ENCODE measurements around the gene TMPRSS7.

Gene TMPRSS7

DNA sequence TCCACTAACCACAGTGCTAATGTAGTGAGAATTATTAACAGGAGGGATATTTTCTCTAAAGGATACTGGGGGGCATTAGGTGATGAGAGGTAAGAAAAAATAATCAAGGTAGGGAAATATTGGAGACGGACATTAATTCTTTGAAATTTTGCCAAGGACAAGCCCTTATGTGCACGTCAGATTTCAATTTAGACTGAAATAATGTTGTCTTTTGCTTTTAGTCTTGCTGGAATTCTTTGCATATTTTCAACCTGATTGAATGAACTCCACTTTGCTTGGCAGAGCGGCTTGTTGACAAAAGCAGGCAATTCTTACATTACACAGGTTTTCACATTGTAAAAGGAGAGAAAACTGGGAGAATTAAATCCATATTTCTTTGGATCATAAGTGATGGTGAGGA, 26.6 kb downstream of the TMPRSS7 start:
- DNase-seq (ENCODE audit: low spot score): no peak

- peak; percentile 69 for DNase-seq (ENCODE audit: low spot score)
These were observed 38.0 kb downstream of the TMPRSS7 start for GRCh38 chr3:112072387-112073060.

- DNase-seq (ENCODE audit: low spot score): no peak
These were observed 39.5 kb downstream of the TMPRSS7 start for GRCh38 chr3:112074006-112074405.

- DNase-seq (ENCODE audit: low spot score): peak; percentile 62
These were observed 40.3 kb downstream of the TMPRSS7 start for GRCh38 chr3:112074616-112075497.

- no peak for DNase-seq (ENCODE audit: low spot score)
These were observed 43.9 kb downstream of the TMPRSS7 start for GRCh38 chr3:112078125-112079083.

DNA sequence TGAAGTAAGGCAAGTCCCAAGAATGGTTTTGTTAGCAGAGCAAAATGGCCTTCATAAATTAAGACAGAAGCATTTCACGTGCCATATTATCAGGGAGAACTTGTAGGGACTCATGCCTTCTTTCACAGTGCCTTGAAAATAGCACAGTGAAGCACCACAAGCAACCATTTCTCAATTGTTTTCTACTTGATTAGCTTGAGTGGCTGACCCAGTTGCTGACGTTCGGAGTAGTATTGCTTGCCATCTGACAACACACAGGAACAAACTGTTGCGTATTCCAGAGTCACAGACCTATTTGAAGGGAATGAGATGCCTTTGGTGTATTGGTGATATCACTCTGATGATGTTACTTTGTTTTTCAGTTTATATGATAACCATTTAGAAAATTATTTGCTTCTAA, 48.7 kb downstream of the TMPRSS7 start:
- DNase-seq (ENCODE audit: low spot score): no peak

DNA sequence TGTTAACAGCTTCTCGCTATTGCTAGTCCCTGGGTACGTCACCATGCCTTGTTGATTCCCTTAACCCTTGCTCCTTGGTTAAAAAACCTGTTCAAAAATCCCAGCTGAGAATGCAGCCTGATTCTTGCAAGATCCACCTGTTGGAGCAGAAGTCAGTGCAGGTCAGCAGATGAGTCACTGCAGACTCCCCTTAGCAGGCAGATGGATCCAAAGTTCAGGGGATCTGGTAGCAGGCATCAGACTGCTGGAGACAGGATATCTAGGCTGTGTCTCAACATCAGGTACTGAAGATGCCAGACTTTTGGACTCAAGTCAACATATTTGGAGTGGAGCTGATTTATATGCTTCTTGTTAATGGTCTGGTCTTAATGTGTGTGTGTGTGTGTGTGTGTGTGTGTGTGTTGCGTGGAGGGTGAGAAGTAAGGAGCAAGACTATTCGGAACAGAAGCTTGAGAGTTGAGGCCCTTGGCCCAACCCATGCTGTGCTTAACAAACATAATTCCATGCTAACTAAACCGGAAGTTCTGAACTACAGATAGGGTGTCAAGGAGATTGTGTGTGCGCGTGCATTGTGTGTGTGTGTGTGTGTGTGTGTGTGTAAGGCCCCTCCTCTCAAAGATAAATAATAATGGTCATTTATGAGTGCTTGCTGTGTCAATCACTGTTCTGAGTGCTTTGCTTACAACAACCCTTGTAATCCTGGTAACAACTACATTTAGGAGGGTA, 50.6 kb downstream of the TMPRSS7 start:
- DNase-seq (ENCODE audit: low spot score): no peak

GRCh38 chr3:112085735-112086075, 51.2 kb downstream of the TMPRSS7 start:
- no peak for DNase-seq (ENCODE audit: low spot score)

GRCh38 chr3:112086076-112086854, 51.7 kb downstream of the TMPRSS7 start, which contains the start of gene C3orf52:
Gene C3orf52, plus strand, starts transcription at chr3:112086389. Its CDS starts 19 bp downstream, at chr3:112086408.
- peak; percentile 44 for DNase-seq (ENCODE audit: low spot score)

DNA sequence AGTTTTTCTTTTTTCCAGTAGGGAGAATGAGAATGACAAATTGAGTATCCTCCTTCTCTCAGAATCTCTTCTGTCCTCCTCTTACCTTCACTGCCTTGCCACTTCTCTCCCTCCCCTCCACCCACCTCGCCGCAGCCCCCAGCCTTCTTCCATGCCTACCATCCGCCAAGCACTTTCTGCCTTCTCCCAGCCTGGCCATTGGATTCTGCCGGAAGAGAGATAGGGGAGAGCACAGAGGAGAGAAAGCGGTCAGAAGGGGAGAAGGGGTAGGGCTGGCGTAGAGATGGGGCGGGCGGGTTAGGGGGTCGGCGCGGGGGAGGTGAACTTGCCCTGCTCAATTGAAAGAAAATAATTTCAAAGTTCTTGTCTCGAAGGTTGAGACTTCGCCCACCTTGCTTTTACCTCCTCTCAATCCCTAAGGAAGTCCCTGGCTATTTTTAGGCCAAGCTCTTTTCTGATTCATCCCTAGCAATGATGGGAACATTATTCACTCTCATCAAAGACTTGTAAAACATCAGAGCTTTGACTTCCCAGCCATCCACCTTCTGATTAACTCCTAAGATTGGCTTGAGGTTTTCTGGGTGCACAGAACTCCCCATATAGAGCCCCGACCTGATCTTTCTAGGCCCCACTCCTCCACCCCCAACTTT, 52.5 kb downstream of the TMPRSS7 start:
- DNase-seq (ENCODE audit: low spot score): no peak

DNA sequence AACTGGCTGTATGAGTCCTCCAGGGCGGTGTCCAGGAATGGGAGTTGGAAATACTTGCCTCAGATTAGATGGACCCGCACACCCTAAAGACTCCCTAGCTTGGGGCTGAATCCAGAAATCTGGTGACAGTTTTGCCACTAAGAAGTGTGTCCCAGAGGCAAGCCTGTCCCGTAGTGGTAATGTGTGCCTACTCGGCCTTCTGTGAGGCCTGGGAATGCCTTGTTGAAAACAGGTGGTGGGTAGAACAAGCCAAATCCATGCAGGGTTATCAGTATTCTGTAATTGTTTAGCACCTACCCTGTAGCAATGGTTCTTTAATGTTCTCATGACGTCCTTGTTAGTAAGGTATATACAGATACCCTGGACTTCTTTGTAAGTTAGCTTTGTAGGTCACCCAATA, 53.2 kb downstream of the TMPRSS7 start:
- no peak for DNase-seq (ENCODE audit: low spot score)

- DNase-seq (ENCODE audit: low spot score): no peak
These were observed 54.4 kb downstream of the TMPRSS7 start for GRCh38 chr3:112088944-112089343.

DNA sequence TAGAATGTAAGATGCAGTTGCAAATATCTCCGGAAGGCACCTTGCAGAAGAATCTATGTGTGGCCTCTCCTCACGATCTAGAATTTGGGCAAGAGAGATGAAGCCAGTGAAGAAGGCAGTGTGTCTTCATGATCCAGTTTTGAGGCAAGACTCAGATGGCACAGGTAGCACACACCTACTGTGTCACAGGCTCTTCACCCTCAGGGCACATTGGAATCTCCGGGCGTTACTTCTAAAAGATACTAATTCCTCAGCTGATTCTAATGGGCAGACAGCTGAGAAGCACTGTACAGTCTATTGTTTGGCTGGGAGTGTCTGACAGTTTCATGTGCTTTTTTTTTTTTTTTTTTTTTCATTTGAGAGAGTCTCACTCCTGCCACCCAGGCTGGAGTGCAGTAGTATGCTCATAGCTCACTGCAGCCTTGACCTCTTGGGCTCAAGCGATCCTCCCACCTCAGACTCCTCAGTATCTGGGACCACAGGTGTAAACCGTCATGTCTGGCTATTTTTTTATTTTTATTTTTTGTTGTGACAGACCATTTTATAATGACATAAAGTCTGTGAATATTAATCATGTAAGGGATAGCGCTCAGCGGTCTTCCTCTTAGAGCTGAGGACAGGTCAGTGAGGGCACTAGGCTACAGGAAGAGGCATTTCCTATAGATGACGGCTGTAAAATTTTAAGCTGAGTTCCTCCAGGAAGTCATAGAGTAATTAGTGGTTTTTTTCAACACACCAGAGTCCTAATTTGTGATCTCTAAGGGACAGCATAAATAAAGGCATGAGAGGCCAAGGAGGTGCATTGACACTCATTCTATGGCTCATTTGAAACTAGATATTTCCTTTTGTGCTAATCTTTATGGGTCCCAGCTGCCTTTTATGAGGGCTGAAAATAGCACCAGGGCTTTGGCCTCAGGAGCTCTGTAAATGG, 55.7 kb downstream of the TMPRSS7 start:
- DNase-seq (ENCODE audit: low spot score): no peak

GRCh38 chr3:112090887-112091586, 56.5 kb downstream of the TMPRSS7 start:
- DNase-seq (ENCODE audit: low spot score): no peak

DNA sequence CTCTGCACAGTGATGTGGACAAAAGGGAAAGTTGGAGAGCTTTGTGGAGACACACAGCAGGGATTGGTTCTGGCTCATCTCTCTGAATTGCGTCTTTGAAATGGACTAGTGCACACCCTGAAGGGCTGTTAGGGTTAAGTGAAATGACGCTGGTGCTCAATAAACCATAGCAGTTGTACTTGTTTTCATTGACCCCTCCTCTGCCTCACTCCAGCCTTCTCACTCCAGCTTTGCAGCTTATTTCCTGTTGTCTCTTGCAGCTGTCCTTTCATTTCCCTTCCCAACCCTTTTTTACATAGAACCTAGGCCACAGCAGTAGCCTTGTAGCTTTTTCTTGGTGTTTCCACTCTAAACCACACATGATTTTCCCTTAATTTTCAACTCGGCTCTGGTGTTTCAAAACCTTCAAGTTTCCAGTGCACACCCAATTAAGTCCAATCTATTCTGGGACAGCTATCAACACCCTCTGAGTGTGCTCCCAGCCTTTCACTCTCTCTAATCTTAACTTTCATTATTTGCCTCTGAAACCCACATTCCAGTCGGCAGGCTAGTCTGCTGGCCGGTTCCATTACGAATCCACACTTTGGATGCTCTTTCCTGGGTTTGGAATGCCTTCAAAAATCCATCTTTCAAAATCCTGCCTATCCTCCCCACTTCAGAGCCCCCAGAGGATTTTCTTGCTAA, 58.1 kb downstream of the TMPRSS7 start:
- DNase-seq (ENCODE audit: low spot score): no peak

- no peak for DNase-seq (ENCODE audit: low spot score)
These were observed 58.6 kb downstream of the TMPRSS7 start for GRCh38 chr3:112093180-112093522.

DNA sequence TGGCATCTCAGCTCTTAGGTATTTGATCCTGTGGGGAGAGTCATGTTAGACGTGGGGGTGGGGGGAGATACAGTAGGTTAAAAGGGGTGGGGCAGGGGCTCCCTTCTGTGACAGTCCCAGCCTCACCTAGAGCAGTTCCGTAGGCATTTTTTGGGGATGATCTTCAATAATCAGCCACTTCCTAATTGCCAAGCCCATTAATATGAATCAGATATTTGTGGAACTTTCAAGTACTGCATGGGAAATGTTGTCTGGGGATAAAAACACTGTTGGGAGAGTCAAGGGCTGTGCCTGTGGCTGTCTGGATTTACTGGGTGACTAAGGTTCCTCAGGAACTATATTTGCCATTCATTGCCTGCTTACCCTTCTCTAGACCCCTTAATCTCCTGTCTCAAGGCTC, 61.2 kb downstream of the TMPRSS7 start:
- DNase-seq (ENCODE audit: low spot score): no peak

- DNase-seq (ENCODE audit: low spot score): no peak
These were observed 61.6 kb downstream of the TMPRSS7 start for GRCh38 chr3:112096176-112096575.

All from CD4-positive, alpha-beta T cell treated with Interleukin-15 for 4 hours (primary cell).